ENCODE measurements around the gene GM2A.

The GM2A gene

DNA sequence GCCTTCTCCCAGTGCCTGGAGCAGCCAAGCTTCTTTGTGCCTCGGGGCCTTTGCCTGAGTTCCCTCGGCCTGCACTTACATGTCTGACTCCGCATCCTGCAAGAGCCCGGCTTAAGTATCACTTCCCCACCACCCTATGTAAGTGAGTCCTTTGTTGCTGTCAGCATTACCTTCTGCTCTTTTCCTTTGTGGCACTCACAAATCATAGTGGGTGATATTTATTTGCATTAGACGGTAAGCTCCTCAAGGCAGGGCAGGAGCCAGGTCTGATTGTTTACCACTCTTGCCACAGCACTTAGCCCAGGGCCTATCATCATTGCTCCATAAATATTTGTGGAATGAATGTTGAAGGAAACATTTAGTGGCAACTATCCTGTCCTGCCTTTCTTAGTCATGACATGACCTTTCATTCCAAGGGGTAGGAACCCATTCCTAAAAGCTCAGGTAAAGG is 4.8 kb downstream of the GM2A start:
- peak; percentile 34 for DNase-seq (ENCODE audit: low read depth)
- no peak overlapping the region for H3K4me3 ChIP-seq (ENCODE audit: low read length)
- TF ChIP-seq, protein P1, sequence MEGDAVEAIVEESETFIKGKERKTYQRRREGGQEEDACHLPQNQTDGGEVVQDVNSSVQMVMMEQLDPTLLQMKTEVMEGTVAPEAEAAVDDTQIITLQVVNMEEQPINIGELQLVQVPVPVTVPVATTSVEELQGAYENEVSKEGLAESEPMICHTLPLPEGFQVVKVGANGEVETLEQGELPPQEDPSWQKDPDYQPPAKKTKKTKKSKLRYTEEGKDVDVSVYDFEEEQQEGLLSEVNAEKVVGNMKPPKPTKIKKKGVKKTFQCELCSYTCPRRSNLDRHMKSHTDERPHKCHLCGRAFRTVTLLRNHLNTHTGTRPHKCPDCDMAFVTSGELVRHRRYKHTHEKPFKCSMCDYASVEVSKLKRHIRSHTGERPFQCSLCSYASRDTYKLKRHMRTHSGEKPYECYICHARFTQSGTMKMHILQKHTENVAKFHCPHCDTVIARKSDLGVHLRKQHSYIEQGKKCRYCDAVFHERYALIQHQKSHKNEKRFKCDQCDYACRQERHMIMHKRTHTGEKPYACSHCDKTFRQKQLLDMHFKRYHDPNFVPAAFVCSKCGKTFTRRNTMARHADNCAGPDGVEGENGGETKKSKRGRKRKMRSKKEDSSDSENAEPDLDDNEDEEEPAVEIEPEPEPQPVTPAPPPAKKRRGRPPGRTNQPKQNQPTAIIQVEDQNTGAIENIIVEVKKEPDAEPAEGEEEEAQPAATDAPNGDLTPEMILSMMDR (conservative IDR thresholded peaks at IDR 0.05; ENCODE audit: low read length), result no peak

- H3K4me3 ChIP-seq (ENCODE audit: low read length), result no peak overlapping the region
- no peak for DNase-seq (ENCODE audit: low read depth)
- TF ChIP-seq, protein P1 (conservative IDR thresholded peaks at IDR 0.05; ENCODE audit: low read length), result no peak
Observed at GRCh38 chr5:151258201-151258611, 5.2 kb downstream of the GM2A start.

GRCh38 chr5:151258816-151259215 is 5.8 kb downstream of the GM2A start:
- DNase-seq (ENCODE audit: low read depth), result no peak
- TF ChIP-seq, protein P1 (conservative IDR thresholded peaks at IDR 0.05; ENCODE audit: low read length), result no peak
- H3K4me3 ChIP-seq (ENCODE audit: low read length), result no peak overlapping the region

- H3K4me3 ChIP-seq (ENCODE audit: low read length), result no peak overlapping the region
- no peak for DNase-seq (ENCODE audit: low read depth)
- TF ChIP-seq, protein P1 (conservative IDR thresholded peaks at IDR 0.05; ENCODE audit: low read length), result no peak
Observed at GRCh38 chr5:151259931-151260330, 6.9 kb downstream of the GM2A start.

DNA sequence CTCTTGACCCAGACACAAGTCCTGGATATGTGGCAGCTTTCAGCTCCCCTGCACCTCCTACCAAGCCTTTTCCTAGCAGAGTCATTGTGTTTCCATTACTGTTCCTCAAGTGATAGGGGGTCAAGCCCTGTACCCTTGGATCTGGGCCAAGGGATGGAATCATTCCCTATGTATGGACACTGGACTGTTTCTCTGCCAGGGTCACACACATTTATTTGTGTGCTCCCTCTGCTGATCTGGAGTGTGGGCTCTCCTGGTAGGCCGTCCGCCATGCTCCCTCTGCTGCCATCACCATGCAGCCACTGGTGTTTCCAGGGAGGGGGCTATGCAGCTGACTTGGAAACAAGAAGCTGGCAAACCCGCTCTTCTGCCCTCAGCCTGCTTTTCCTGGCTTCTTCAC is 9.5 kb downstream of the GM2A start:
- no peak overlapping the region for H3K4me3 ChIP-seq (ENCODE audit: low read length)
- DNase-seq (ENCODE audit: low read depth), result no peak
- TF ChIP-seq, protein P1 (conservative IDR thresholded peaks at IDR 0.05; ENCODE audit: low read length), result no peak

DNA sequence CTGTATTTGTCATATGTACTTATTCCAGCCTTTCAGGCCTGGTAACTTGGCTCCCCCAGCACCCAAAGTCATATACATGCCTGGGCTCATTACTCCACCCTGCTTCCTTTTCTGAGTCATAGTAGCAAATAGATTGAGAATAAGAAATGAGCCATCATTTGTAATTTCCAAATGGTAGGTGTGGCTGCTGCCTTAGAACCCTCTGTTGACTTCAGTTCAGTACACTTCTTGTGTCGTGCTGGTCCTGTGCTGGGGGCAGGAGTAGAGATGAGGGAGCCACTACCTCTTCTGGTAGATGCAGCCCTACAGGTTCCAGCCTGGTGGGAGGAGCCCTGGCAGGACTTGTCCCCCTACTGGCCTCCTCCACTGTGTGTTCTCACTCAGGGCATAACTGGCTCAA is 11.1 kb downstream of the GM2A start:
- DNase-seq (ENCODE audit: low read depth), result peak; percentile 40
- TF ChIP-seq, protein P1 (conservative IDR thresholded peaks at IDR 0.05; ENCODE audit: low read length), result no peak
- H3K4me3 ChIP-seq (ENCODE audit: low read length), result no peak overlapping the region

DNA sequence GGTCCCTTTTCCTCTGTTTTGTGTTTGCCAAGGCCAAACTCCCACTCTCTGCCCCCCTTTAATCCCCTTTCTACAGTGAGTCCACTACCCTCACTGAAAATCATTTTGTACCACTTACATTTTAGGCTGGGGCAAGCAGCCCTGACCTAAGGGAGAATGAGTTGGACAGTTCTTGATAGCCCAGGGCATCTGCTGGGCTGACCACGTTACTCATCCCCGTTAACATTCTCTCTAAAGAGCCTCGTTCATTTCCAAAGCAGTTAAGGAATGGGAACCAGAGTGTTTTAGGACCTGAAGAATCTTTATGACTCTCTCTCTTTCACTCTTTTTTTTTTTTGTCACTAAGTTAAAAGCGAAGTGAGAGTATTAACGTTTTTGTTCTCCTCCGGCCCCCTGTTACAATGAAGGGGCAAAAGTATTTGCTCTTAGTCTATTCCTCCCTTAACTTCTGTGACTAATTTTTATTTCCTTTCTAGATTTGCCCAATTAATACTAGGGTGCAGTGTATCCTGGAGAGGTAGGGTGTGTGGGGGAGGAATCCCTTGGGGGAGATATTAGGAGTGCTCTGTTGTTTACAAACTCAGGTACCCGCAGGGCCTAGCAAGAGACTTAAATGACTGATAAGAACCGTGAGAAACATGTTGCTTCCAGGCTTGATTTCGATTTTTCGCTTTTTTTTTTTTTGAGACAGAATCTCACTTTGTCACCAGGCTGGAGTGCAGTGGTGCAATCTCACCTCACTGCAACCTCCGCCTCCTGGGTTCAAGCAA is 14.7 kb downstream of the GM2A start:
- no peak overlapping the region for H3K4me3 ChIP-seq (ENCODE audit: low read length)
- no peak for DNase-seq (ENCODE audit: low read depth)
- TF ChIP-seq, protein P1 (conservative IDR thresholded peaks at IDR 0.05; ENCODE audit: low read length), result no peak

All from AG10803 (cell line).